Activated naive CD4-positive, alpha-beta T cell treated with anti-CD3 and anti-CD28 coated beads, Interleukin-2, amount 10 ng/mL, durations not matched to agents 7 days and 5 days (primary cell): ENCODE data around the gene WNT6.
A peak's percentile ranks its signal among the peaks of the same experiment; 100 is the strongest.
"Not testable (repeated sequence)": the region's sequence is repeated elsewhere in the genome, so short reads cannot be mapped to it uniquely, and the experiment has no call there.

Experiments
- CTCF ChIA-PET: fragments of 350-600 bp; sonication (Branson Sonifier 250); formaldehyde crosslinking; loops from one replicate; lab custom pipeline; 2021; ENCODE audit warnings: antibody characterized with exemption; lab: Charles Lee
- DNase-seq: peaks from one replicate; pipeline ENCODE4 v3.0.0-alpha.2; 2020
- H3K27ac Mint-ChIP-seq: one replicate; pipeline ENCODE4 v1.8.0; 2021; ENCODE audit warnings: mild to moderate bottlenecking, moderate library complexity, mixed read lengths
- H3K27me3 Mint-ChIP-seq: one replicate; pipeline ENCODE4 v1.8.0; 2021; ENCODE audit warnings: mild to moderate bottlenecking, mixed read lengths
- H3K36me3 Mint-ChIP-seq: one replicate; pipeline ENCODE4 v1.8.0; 2021; ENCODE audit warnings: mixed read lengths
- H3K4me1 Mint-ChIP-seq: one replicate; pipeline ENCODE4 v1.8.0; 2021; ENCODE audit warnings: mixed read lengths
- H3K4me3 Mint-ChIP-seq: one replicate; pipeline ENCODE4 v1.8.0; 2021; ENCODE audit warnings: mild to moderate bottlenecking, moderate library complexity, mixed read lengths
- H3K9me3 Mint-ChIP-seq: one replicate; pipeline ENCODE4 v1.8.0; 2021; ENCODE audit warnings: mixed read lengths

Gene WNT6

GRCh38 chr2:218839430-218839829, 20.2 kb upstream of the WNT6 start:
- no peaks in the 10 kb centered on the region for H3K4me1 Mint-ChIP-seq
- DNase-seq: no peak
- H3K27me3 Mint-ChIP-seq: peaks cover 41% of the 10 kb centered on the region
- H3K9me3 Mint-ChIP-seq: peaks cover 4% of the 10 kb centered on the region
- CTCF ChIA-PET: interaction anchor here (0.8 kb wide), 1 partner anchor 152 kb away, joined by 3 read pairs; no protein-coding TSS in a partner anchor
- no peak overlapping the region for H3K27ac Mint-ChIP-seq
- H3K4me3 Mint-ChIP-seq: no peak overlapping the region
- H3K36me3 Mint-ChIP-seq: no peaks in the 10 kb centered on the region

DNA sequence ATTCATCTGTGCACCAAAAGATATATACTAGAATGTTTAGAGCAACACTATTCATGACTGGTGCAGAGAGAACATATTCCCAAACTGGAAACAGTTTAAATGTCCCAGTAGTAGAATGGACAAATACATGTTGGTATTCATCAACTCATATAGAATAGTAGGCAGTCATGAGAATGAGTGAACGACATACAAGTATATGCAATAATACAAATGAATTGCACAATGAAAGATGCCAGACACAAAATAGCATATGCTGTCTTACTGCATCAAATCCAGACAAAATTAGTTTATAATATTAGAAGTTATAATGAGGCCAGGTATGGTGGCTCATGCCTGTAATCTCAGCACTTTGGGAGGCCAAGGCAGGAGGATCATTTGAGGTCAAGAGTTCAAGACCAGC, 19.7 kb upstream of the WNT6 start:
- no peak for DNase-seq
- Mint-ChIP-seq H3K27ac (no peak overlapping the region), H3K36me3 (no peaks in the 10 kb centered on the region), H3K4me3 (no peak overlapping the region), H3K27me3 (peaks cover 36% of the 10 kb centered on the region), H3K4me1 (no peaks in the 10 kb centered on the region), H3K9me3 (peaks cover 5% of the 10 kb centered on the region)
- CTCF ChIA-PET: interaction anchor here (0.8 kb wide), 1 partner anchor 153 kb away, joined by 3 read pairs; no protein-coding TSS in a partner anchor

- H3K9me3 Mint-ChIP-seq, DNase-seq, H3K4me3 Mint-ChIP-seq, H3K36me3 Mint-ChIP-seq, H3K27ac Mint-ChIP-seq, CTCF ChIA-PET, H3K4me1 Mint-ChIP-seq: not testable (repeated sequence)
- H3K27me3 Mint-ChIP-seq: peaks cover 10% of the 10 kb centered on the region
Measured at GRCh38 chr2:218844334-218844733, 15.3 kb upstream of the WNT6 start.

DNA sequence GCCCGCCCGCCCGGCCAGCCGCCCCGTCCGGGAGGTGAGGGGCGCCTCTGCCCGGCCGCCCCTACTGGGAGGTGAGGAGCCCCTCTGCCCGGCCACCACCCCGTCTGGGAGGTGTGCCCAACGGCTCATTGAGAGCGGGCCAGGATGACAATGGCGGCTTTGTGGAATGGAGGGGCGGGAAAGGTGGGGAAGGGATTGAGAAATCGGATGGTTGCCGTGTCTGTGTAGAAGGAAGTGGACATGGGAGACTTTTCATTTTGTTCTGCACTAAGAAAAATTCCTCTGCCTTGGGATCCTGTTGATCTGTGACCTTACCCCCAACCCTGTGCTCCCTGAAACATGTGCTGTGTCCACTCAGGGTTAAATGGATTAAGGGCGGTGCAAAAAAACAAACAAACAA, 12.6 kb upstream of the WNT6 start:
- H3K27me3 Mint-ChIP-seq: peaks cover 32% of the 10 kb centered on the region
- H3K4me3 Mint-ChIP-seq, H3K4me1 Mint-ChIP-seq, H3K9me3 Mint-ChIP-seq, H3K36me3 Mint-ChIP-seq, H3K27ac Mint-ChIP-seq, DNase-seq: not testable (repeated sequence)
- CTCF ChIA-PET: interaction anchor here (0.6 to 5.8 kb wide), 21 partner anchors 9 to 629 kb away, joined by 3 to 89 read pairs (median 4); partner anchors contain the start of genes BCS1L, RNF25, STK36 and TTLL4

- Mint-ChIP-seq H3K9me3 (no peaks in the 10 kb centered on the region), H3K4me1 (no peaks in the 10 kb centered on the region), H3K36me3 (no peaks in the 10 kb centered on the region), H3K27me3 (peaks cover 55% of the 10 kb centered on the region), H3K4me3 (no peak overlapping the region), H3K27ac (no peak overlapping the region)
- no peak for DNase-seq
- CTCF ChIA-PET: interaction anchor here (0.6 to 5.8 kb wide), 7 partner anchors 48 to 270 kb away, joined by 3 to 89 read pairs (median 4); partner anchors contain the start of genes BCS1L, CYP27A1, TTLL4 and ZNF142
Measured at GRCh38 chr2:218849721-218850120, 9.9 kb upstream of the WNT6 start.

DNA sequence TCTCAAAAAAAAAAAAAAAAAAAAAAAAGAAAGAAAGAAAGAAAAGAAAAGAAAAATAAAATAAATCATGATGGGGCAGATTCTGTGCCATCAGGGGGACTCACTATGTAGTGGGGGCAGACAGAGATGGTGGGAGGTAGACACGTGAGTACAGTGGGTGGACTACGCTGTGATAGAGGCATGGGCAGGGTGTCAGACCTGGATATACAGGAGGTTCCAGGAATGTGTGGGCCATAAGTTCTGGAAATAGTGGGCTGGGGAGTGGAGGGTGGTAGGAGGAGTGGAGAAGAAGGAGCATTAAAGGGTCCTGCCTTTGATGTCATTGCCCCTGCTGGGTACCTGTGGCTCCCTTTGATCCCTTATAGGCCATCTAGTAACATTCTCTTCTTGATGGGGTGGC, 8.8 kb upstream of the WNT6 start:
- no peak overlapping the region for H3K4me3 Mint-ChIP-seq
- no peaks in the 10 kb centered on the region for H3K9me3 Mint-ChIP-seq
- H3K27me3 Mint-ChIP-seq: peaks cover 66% of the 10 kb centered on the region
- CTCF ChIA-PET: interaction anchor here (0.6 to 5.8 kb wide), 8 partner anchors 28 to 271 kb away, joined by 3 to 89 read pairs (median 4); partner anchors contain the start of genes CYP27A1 and TTLL4
- no peaks in the 10 kb centered on the region for H3K4me1 Mint-ChIP-seq
- no peaks in the 10 kb centered on the region for H3K36me3 Mint-ChIP-seq
- H3K27ac Mint-ChIP-seq: no peak overlapping the region
- no peak for DNase-seq

GRCh38 chr2:218851286-218851685, 8.3 kb upstream of the WNT6 start:
- Mint-ChIP-seq H3K4me3 (no peak overlapping the region), H3K36me3 (no peaks in the 10 kb centered on the region), H3K9me3 (no peaks in the 10 kb centered on the region), H3K4me1 (no peaks in the 10 kb centered on the region), H3K27ac (no peak overlapping the region), H3K27me3 (peaks cover 70% of the 10 kb centered on the region)
- DNase-seq: no peak
- CTCF ChIA-PET: interaction anchor here (0.6 to 5.8 kb wide), 9 partner anchors 9 to 271 kb away, joined by 3 to 89 read pairs (median 3); partner anchors contain the start of gene CYP27A1

DNA sequence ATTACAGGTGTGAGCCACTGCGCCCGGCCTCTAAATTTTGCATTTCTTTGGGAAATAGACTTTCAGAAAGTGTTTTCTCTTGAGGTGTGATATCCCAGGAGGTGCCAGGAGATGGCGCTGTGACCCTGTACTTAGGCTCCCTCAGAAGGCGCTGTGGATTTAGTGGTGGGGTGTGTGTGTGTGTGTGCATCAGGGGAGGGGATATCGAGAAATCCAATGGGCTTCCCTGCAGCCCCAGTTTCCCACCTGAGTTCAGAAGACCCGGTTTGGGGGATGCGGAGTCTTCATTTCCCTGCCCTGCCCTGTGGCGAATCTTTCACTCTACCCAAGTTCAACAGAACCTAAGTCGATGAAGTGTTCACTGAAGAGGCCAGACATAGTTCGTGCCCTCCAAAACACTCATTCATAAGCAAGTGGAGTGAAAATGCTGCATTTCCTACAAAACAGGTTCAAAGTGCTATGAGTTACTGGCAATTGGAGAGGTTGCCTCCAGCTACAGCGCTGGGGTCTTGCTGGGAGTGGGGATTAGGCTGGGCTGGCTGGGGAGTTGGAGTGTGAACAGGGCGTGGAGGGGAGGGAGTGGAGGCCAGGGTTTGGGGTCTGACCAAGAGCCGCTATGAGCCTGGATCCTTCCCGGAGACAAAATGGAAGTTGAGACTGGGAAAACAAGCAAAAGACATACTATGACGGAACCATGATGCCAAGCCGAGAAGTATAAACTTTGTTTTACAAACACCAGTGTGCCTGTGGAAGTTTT, 6.5 kb upstream of the WNT6 start:
- H3K36me3 Mint-ChIP-seq: no peaks in the 10 kb centered on the region
- peak; percentile 72 for DNase-seq
- H3K4me3 Mint-ChIP-seq: no peak overlapping the region
- no peaks in the 10 kb centered on the region for H3K9me3 Mint-ChIP-seq
- no peak overlapping the region for H3K27ac Mint-ChIP-seq
- no peaks in the 10 kb centered on the region for H3K4me1 Mint-ChIP-seq
- CTCF ChIA-PET: interaction anchor here (0.7 to 3.5 kb wide), 11 partner anchors 8 to 224 kb away, joined by 3 to 44 read pairs (median 4); no protein-coding TSS in a partner anchor
- H3K27me3 Mint-ChIP-seq: peaks cover 83% of the 10 kb centered on the region

- Mint-ChIP-seq H3K27ac (no peak overlapping the region), H3K36me3 (no peaks in the 10 kb centered on the region), H3K4me1 (no peaks in the 10 kb centered on the region), H3K9me3 (no peaks in the 10 kb centered on the region), H3K27me3 (peaks cover 90% of the 10 kb centered on the region), H3K4me3 (no peak overlapping the region)
- CTCF ChIA-PET: interaction anchor here (0.7 to 3.5 kb wide), 7 partner anchors 10 to 225 kb away, joined by 3 to 44 read pairs (median 4); no protein-coding TSS in a partner anchor
- DNase-seq: no peak
Measured at GRCh38 chr2:218853766-218854165, 5.8 kb upstream of the WNT6 start.

DNA sequence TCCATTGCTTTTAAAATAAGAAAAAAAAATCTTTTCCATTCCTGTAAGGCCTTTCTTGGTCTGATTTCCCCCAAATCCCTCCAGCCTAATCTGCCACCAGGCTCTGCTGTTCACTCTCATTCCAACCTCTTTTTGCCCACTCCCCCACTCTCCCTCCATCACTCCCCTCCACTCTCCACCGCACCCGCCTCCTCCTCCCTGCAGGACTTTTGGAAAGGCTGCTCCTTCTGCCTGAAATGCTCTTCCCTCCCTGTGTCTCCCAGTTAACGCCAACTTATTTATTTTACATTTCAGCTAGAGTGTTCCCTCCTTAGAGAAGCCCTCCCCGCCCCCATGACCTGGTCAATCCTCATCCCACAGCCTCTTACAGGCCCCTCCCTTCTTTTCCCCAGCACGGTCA, 4.7 kb upstream of the WNT6 start:
- CTCF ChIA-PET: interaction anchor here (0.7 to 2.0 kb wide), 6 partner anchors 9 to 194 kb away, joined by 3 to 6 read pairs (median 4); no protein-coding TSS in a partner anchor
- Mint-ChIP-seq H3K36me3 (no peaks in the 10 kb centered on the region), H3K4me1 (peaks cover 4% of the 10 kb centered on the region), H3K27ac (no peak overlapping the region), H3K9me3 (no peaks in the 10 kb centered on the region), H3K27me3 (peaks cover 95% of the 10 kb centered on the region), H3K4me3 (no peak overlapping the region)
- DNase-seq: no peak

GRCh38 chr2:218855305-218856166, 4.1 kb upstream of the WNT6 start:
- H3K27ac Mint-ChIP-seq: no peak overlapping the region
- peaks cover 95% of the 10 kb centered on the region for H3K27me3 Mint-ChIP-seq
- CTCF ChIA-PET: interaction anchor here (0.6 to 1.3 kb wide), 6 partner anchors 33 to 621 kb away, joined by 3 to 4 read pairs (median 3); no protein-coding TSS in a partner anchor
- no peaks in the 10 kb centered on the region for H3K36me3 Mint-ChIP-seq
- H3K4me1 Mint-ChIP-seq: peaks cover 10% of the 10 kb centered on the region
- no peak for DNase-seq
- H3K9me3 Mint-ChIP-seq: no peaks in the 10 kb centered on the region
- no peak overlapping the region for H3K4me3 Mint-ChIP-seq

DNA sequence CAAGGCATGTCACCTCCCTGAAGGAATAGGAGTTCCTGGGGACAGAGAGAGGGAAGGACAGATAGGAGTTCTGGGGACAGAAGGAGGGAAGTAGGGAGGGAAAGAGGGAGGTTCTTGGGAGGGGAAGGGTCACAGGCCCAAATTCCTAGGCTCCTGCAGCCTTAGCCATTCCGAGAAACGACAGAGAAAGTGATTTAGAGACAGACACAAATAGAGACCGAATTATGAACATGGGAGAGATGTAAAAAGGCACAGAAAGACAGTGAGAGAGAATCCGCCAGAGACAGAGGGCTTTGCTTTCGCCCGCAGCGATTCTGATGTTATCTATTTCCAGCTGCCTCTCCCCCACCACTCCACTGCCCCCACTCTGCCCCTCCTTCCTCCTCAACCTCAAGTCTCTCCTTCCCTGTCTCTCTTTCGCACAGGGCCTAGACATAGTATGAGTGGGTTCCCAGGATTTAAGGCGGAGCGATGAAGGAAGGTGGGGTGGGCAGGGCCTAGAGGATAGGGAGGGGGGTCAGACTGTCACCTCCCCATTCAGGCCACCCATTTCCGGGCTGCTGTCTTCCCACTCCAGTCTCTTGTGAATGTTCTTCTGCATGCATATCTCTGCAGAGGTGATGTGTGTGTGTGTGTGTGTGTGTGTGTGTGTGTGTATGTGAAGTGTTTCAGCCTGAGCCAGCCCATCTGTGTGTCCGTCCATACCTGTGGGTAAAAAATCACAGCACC, 3.3 kb upstream of the WNT6 start:
- no peak overlapping the region for H3K4me3 Mint-ChIP-seq
- no peak for DNase-seq
- H3K27me3 Mint-ChIP-seq: peaks cover 95% of the 10 kb centered on the region
- CTCF ChIA-PET: interaction anchor here (0.6 to 1.3 kb wide), 5 partner anchors 20 to 620 kb away, joined by 3 to 4 read pairs (median 3); no protein-coding TSS in a partner anchor
- H3K27ac Mint-ChIP-seq: no peak overlapping the region
- no peaks in the 10 kb centered on the region for H3K36me3 Mint-ChIP-seq
- H3K4me1 Mint-ChIP-seq: peaks cover 12% of the 10 kb centered on the region
- no peaks in the 10 kb centered on the region for H3K9me3 Mint-ChIP-seq

GRCh38 chr2:218856896-218857243, 2.7 kb upstream of the WNT6 start:
- Mint-ChIP-seq H3K4me1 (peaks cover 12% of the 10 kb centered on the region), H3K27me3 (peaks cover 95% of the 10 kb centered on the region), H3K27ac (no peak overlapping the region), H3K36me3 (no peaks in the 10 kb centered on the region), H3K4me3 (no peak overlapping the region), H3K9me3 (no peaks in the 10 kb centered on the region)
- CTCF ChIA-PET: interaction anchor here (0.8 to 0.9 kb wide), 2 partner anchors 19 to 42 kb away, joined by 3 read pairs; no protein-coding TSS in a partner anchor
- DNase-seq: no peak
